ENCODE results near the gene GPR18. TPM values are rescaled to one million over a fixed set of nuclear protein-coding genes. Genes with fewer than 3 reads are reported as not detected.
"Not testable (repeated sequence)": the region's sequence is repeated elsewhere in the genome, so short reads cannot be mapped to it uniquely, and the experiment has no call there.

GPR18 gene
- polyA plus RNA-seq, 3 donors: 0.17 to 0.27 (median 0.23) TPM

- DNase-seq (ENCODE audit: extremely low read depth in 1 of 11, low read depth in 9 of 11, low spot score in 4 of 11): no peak
Measured at GRCh38 chr13:99250982-99251825, 7.0 kb downstream of the GPR18 start.

GRCh38 chr13:99249606-99250005 lies 8.6 kb downstream of the GPR18 start:
- not testable (repeated sequence) for DNase-seq (ENCODE audit: extremely low read depth in 1 of 11, low read depth in 9 of 11, low spot score in 4 of 11)

GRCh38 chr13:99249178-99249577 lies 9.0 kb downstream of the GPR18 start:
- DNase-seq (ENCODE audit: extremely low read depth in 1 of 11, low read depth in 9 of 11, low spot score in 4 of 11): not testable (repeated sequence)

- DNase-seq (ENCODE audit: extremely low read depth in 1 of 11, low read depth in 9 of 11, low spot score in 4 of 11): no peak
Measured at GRCh38 chr13:99246100-99246499, 12.1 kb downstream of the GPR18 start.

GRCh38 chr13:99237981-99238662 lies 20.1 kb downstream of the GPR18 start:
- no peak for DNase-seq (ENCODE audit: extremely low read depth in 1 of 11, low read depth in 9 of 11, low spot score in 4 of 11)

- DNase-seq (ENCODE audit: extremely low read depth in 1 of 11, low read depth in 9 of 11, low spot score in 4 of 11): no peak
Measured at GRCh38 chr13:99231721-99232120, 26.5 kb downstream of the GPR18 start.

- DNase-seq (ENCODE audit: extremely low read depth in 1 of 11, low read depth in 9 of 11, low spot score in 4 of 11): no peak
Measured at GRCh38 chr13:99230991-99231390, 27.2 kb downstream of the GPR18 start.

GRCh38 chr13:99230588-99230987 lies 27.6 kb downstream of the GPR18 start:
- DNase-seq (ENCODE audit: extremely low read depth in 1 of 11, low read depth in 9 of 11, low spot score in 4 of 11): not testable (repeated sequence)

- DNase-seq (ENCODE audit: extremely low read depth in 1 of 11, low read depth in 9 of 11, low spot score in 4 of 11): no peak
Measured at GRCh38 chr13:99228737-99229691, 29.2 kb downstream of the GPR18 start.

GRCh38 chr13:99227909-99228688 lies 30.1 kb downstream of the GPR18 start:
- DNase-seq (ENCODE audit: extremely low read depth in 1 of 11, low read depth in 9 of 11, low spot score in 4 of 11): no peak

- DNase-seq (ENCODE audit: extremely low read depth in 1 of 11, low read depth in 9 of 11, low spot score in 4 of 11): no peak
Measured at GRCh38 chr13:99227331-99227900, 30.8 kb downstream of the GPR18 start.

- DNase-seq (ENCODE audit: extremely low read depth in 1 of 11, low read depth in 9 of 11, low spot score in 4 of 11): no peak
Measured at GRCh38 chr13:99226513-99226912, 31.7 kb downstream of the GPR18 start.

GRCh38 chr13:99225078-99225477 lies 33.1 kb downstream of the GPR18 start:
- no peak for DNase-seq (ENCODE audit: extremely low read depth in 1 of 11, low read depth in 9 of 11, low spot score in 4 of 11)

- DNase-seq (ENCODE audit: extremely low read depth in 1 of 11, low read depth in 9 of 11, low spot score in 4 of 11): no peak
Measured at GRCh38 chr13:99224021-99224420, 34.2 kb downstream of the GPR18 start.

- DNase-seq (ENCODE audit: extremely low read depth in 1 of 11, low read depth in 9 of 11, low spot score in 4 of 11): no peak
Measured at GRCh38 chr13:99223587-99223986, 34.6 kb downstream of the GPR18 start.

GRCh38 chr13:99221567-99222239 lies 36.5 kb downstream of the GPR18 start:
- DNase-seq (ENCODE audit: extremely low read depth in 1 of 11, low read depth in 9 of 11, low spot score in 4 of 11): no peak

- no peak for DNase-seq (ENCODE audit: extremely low read depth in 1 of 11, low read depth in 9 of 11, low spot score in 4 of 11)
Measured at GRCh38 chr13:99220199-99220935, 37.8 kb downstream of the GPR18 start.

All from renal cortex interstitium (tissue), 11 donors.